ENCODE results near the gene RFX8. TPM values are rescaled to one million over a fixed set of nuclear protein-coding genes. Genes with fewer than 3 reads are reported as not detected.
"Not testable (repeated sequence)": the region's sequence is repeated elsewhere in the genome, so short reads cannot be mapped to it uniquely, and the experiment has no call there.

RFX8 gene
- total RNA-seq, 2 donors from 2014 or later, result not detected

- ATAC-seq (no peak), DNase-seq (no peak)
- intact Hi-C loops (cut with DNase I, micrococcal nuclease), result no loop called here
Measured at GRCh38 chr2:101364878-101365277, 110.0 kb downstream of the RFX8 start.

GRCh38 chr2:101362777-101363176 is 112.1 kb downstream of the RFX8 start:
- intact Hi-C loops (cut with DNase I, micrococcal nuclease), result no loop called here
- DNase-seq, result no peak
- no peak for ATAC-seq

GRCh38 chr2:101362316-101362715 is 112.6 kb downstream of the RFX8 start:
- intact Hi-C loops (cut with DNase I, micrococcal nuclease), result no loop called here
- DNase-seq, result no peak
- no peak for ATAC-seq

DNA sequence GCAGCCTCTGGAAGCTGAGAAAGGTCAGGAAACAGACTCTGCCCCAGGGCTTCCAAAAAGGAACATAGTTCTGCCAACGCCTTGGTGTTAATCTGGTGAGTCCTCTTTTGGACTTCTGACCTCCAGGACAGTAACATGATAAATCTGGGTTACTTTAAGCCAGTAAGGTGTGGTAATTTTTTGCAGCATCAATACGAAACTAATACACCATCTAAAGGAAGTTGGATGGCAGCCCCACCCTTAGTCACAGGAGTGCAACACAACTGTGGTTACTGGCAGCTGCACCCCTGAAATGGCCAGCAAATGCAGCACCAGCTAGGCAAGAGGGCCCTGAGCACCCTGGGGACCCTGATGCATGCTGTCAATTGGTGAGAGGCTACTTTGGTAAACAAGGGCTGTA is 113.4 kb downstream of the RFX8 start:
- DNase-seq (no peak), ATAC-seq (no peak)
- intact Hi-C loops (cut with DNase I, micrococcal nuclease), result no loop called here

DNA sequence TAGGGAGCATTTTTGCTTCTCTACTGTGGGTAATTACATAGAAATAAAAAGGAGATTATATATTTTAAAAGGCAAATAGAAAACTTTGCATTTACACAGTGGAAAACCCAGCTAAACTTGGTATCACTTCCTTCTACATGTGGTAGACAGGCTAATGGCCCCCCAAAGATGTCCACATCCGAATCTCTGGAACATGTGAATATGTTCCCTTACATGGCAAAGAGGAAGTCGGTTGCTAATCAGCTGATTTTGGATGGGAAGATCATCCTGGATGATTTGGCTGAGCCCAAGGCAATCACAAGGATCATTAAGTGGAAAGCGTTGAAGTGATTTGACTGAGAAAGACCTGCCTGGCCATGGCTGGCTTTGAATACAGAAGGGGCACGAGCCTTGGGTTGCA is 113.8 kb downstream of the RFX8 start:
- no peak for DNase-seq
- intact Hi-C loops (cut with DNase I, micrococcal nuclease), result no loop called here
- ATAC-seq, result no peak

DNA sequence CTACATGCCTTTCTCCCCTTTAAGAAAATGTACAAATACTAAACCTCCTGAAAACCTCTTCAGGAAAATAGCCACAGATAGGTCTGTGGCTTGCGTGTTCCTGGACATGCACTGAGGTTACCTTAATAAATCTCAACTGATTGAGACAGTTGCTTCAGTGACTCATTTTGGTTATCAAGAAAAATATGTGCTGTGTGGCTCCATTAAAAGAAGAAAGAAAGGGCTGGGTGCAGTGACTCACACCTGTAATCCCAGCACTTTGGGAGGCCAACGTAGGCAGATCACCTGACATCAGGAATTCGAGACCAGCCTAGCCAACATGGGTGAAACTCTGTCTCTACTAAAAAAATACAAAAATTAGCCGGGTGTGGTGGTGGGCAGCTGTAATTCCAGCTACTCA is 114.7 kb downstream of the RFX8 start:
- DNase-seq, result no peak
- intact Hi-C loops (cut with DNase I, micrococcal nuclease), result no loop called here
- ATAC-seq, result no peak

- intact Hi-C loops (cut with DNase I, micrococcal nuclease), result no loop called here
- ATAC-seq, result no peak
Measured at GRCh38 chr2:101359410-101359954, 115.4 kb downstream of the RFX8 start.

GRCh38 chr2:101357376-101357775 is 117.5 kb downstream of the RFX8 start:
- DNase-seq, result no peak
- intact Hi-C loops (cut with DNase I, micrococcal nuclease), result no loop called here

More at GRCh38 chr2:101359410-101359954, 115.4 kb downstream of the RFX8 start:
- no peak for DNase-seq

DNA sequence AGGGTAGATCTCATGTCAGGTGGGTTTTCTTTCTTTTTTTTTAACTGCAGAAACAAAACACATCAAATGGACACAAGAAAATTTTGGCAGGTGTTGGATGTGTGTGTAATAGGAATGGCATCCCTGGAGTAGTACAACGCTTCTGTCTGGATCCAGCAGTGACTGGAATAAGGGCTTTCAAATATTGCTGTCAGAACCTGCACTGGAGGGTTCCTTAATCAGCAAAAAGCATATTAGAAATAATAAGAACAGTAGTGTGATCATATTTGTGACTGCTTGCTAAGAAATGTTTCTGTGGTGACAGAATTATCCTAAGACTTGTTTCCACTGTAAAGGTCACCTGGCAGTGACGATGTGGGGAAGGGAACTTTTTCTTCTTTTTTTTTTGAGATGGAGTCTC is 118.4 kb downstream of the RFX8 start:
- intact Hi-C loops (cut with DNase I, micrococcal nuclease), result no loop called here
- DNase-seq (no peak), ATAC-seq (no peak)

More at GRCh38 chr2:101357376-101357775, 117.5 kb downstream of the RFX8 start:
- ATAC-seq, result no peak

GRCh38 chr2:101356055-101356454 is 118.9 kb downstream of the RFX8 start:
- intact Hi-C loops (cut with DNase I, micrococcal nuclease), result no loop called here
- DNase-seq, result no peak
- no peak for ATAC-seq

DNA sequence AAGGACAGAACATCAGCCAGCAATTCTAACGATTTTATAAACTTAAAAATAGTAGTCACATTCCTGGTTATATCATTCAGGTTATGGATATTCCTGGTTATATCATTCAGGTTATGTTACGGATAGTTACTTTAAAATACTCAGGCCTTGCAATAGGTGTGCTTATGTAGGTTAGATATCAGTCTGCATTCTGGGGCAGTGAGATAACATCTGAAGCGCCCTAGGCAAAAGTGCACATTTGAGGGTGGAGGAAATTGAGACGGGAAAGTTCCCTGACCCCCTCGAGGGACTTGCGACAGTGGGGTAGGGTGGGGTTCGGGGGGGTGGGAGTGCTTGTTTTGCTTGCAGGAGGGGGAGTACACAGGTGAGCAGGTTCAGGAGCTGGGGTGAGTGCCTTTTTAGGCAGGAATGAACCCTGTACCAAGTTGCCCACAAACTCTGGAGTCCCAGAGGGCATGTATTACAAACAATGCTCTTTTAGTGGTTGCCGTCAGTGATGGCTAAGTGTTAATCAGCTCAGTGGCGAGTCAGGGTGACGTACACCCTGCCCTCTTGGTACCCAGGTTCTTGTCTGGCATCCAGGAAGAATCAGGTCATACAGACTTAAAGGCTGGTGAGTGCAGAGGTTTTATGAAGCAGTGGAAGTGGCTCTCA is 119.4 kb downstream of the RFX8 start:
- no peak for DNase-seq
- intact Hi-C loops (cut with DNase I, micrococcal nuclease), result no loop called here
- no peak for ATAC-seq

DNA sequence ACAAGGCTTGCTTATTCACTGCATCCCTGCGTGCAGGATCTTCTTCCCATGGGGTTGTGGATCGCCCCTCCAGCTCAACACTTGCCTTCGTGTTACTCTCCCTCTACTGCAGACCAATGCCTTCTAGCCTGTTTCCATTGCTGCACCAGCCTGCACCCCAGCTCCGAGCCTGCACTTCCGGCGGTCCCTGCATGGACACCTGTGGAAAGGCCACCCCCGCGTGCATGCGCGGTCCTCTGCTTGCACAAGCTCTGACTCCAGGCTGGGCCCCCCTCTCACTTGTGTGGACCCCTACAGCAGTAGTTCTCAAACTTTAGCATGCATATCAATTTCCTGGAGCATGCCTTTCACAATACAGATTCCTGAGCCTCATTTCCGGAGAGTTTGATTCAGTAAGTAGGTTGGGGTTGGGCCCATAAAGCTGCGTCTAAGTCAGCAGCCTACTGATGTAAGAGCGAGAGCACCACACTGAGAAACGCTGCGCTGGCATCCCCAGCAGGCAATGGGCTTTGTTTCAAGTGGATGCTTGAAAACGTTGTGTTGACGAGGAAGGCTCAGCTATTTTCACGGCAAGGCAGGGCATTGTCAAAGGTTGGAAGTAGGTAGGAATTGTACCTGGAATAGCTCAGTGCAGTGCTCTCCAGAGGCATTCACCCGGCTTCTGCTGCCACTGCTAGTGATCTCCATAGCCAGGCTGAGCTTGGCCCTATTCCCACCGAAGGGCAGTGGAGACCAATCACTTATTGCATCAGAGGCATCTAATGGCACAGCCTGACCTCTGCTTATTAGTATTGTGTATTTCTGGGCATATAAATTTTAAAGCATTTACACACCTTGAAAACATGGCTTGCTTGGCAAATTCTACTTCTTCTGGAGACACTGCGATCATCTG is 120.2 kb downstream of the RFX8 start:
- ATAC-seq, result no peak
- intact Hi-C loops (cut with DNase I, micrococcal nuclease), result no loop called here
- DNase-seq, result no peak

- ATAC-seq; intact Hi-C loops (cut with DNase I, micrococcal nuclease); DNase-seq: not testable (repeated sequence)
Measured at GRCh38 chr2:101352631-101353030, 122.3 kb downstream of the RFX8 start.

DNA sequence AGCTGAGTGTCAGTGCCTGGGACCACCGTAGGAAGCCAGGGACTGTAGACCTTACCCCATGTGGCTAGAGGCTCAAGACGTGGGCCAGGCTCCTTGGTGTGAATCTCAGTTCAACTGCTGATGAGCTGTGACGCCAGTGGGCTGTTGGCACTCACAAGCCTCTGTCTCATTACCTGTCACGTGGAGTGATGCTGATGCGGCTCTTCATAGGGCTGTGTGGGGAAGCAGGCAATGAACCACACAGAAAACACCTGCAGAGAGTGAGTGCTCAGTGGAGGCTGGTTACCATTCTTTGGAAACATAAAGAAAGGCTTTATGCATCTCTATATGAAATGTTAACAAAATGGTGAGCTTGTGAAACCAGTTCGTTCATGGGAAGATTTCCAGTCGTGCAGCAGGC is 123.7 kb downstream of the RFX8 start:
- intact Hi-C loops (cut with DNase I, micrococcal nuclease), result no loop called here
- ATAC-seq, result no peak
- DNase-seq, result no peak

DNA sequence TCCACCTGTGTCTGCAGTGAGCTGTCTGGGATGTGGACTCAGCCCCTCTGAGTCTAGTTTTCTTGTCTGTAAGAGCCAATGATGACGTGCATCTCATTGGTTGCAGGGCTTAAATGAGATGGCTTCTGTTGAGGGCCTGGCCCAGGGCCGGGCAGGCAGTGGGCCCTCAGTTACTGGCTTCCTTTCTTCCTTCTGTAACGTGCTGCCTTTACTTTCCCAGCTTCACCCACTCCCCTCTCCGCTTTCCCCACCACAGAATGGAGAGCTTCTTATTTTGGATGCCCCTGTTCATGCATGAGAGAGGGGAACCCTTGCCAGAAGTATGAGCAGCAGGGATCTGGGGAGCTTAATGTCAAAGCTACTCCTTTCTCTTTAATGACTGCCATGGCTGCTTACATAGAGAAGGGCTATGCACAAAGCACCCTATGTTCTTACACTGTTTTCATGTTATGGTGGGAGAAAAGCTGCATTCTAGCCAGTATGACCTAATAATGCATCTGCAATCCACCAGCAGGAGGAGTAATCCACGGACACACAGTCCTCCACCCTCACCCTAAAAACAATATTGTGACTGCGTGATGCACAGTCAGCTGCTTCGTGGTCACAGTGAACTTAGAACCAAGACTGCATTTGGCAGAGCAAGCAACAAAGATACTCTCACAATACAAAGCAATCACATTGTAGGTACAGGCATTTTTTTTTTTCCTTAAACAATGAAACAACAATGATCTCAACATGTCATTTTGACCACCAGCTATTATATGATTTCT is 124.8 kb downstream of the RFX8 start:
- intact Hi-C loops (cut with DNase I, micrococcal nuclease), result loop anchor here in 1 of 2 donors (10.0 kb wide), 1 partner anchor 485 kb away; no protein-coding TSS in a partner anchor

GRCh38 chr2:101348883-101349282 is 126.0 kb downstream of the RFX8 start:
- no peak for DNase-seq
- intact Hi-C loops (cut with DNase I, micrococcal nuclease), result loop anchor here in 1 of 2 donors (10.0 kb wide), 1 partner anchor 486 kb away; no protein-coding TSS in a partner anchor
- peak; percentile 75 for ATAC-seq

More for the DNA sequence above, 124.8 kb downstream of the RFX8 start:
- ATAC-seq (no peak), DNase-seq (no peak)

Measured in left colon (tissue), 2 donors.